ENCODE measurements around the gene PSAP. TPM values are rescaled to one million over a fixed set of nuclear protein-coding genes. Genes with fewer than 3 reads are reported as not detected.

The PSAP gene
- total RNA-seq, 4 donors from 2014 or later, result 757 to 1,009 (median 906) TPM

- no peaks in the 10 kb centered on the region for H3K27me3 ChIP-seq
- H3K4me3 ChIP-seq, result no peak overlapping the region
- WGBS, 2 donors, result 92 to 94% methylated on average over 13 to 16 of the region's 18 CpGs
- peaks cover 0 to 11% (median 0%) of the 10 kb centered on the region in 4 donors for H3K4me1 ChIP-seq
- TF ChIP-seq EP300 (IDR thresholded peaks at IDR 0.05) (no peak), POLR2A (IDR thresholded peaks at IDR 0.05) (no peak), CTCF (IDR thresholded peaks at IDR 0.05) (no peak)
- no peaks in the 10 kb centered on the region for H3K36me3 ChIP-seq
- H3K9me3 ChIP-seq, result no peaks in the 10 kb centered on the region
- DNase-seq (ENCODE audit: low spot score in 2 of 2), result no peak
- no peak overlapping the region for H3K27ac ChIP-seq
These were observed 48.1 kb downstream of the PSAP start for GRCh38 chr10:71802715-71803488.

GRCh38 chr10:71802235-71802634, 48.8 kb downstream of the PSAP start:
- 67 to 78% methylated on average over 6 of the region's 6 CpGs for WGBS, 2 donors

GRCh38 chr10:71801361-71801760, 49.7 kb downstream of the PSAP start:
- no peaks in the 10 kb centered on the region for H3K36me3 ChIP-seq
- TF ChIP-seq EP300 (IDR thresholded peaks at IDR 0.05) (no peak), POLR2A (IDR thresholded peaks at IDR 0.05) (no peak), CTCF (IDR thresholded peaks at IDR 0.05) (no peak)

More at GRCh38 chr10:71802235-71802634, 48.8 kb downstream of the PSAP start:
- TF ChIP-seq POLR2A (IDR thresholded peaks at IDR 0.05), result no peak
- TF ChIP-seq EP300 (IDR thresholded peaks at IDR 0.05), result no peak
- no peak for TF ChIP-seq CTCF (IDR thresholded peaks at IDR 0.05)
- Histone ChIP-seq H3K4me3 (no peak overlapping the region), H3K27ac (no peak overlapping the region), H3K4me1 (peaks cover 0 to 11% (median 0%) of the 10 kb centered on the region in 4 donors), H3K27me3 (no peaks in the 10 kb centered on the region), H3K36me3 (no peaks in the 10 kb centered on the region), H3K9me3 (no peaks in the 10 kb centered on the region)
- DNase-seq (ENCODE audit: low spot score in 2 of 2), result no peak

GRCh38 chr10:71799608-71800453, 51.2 kb downstream of the PSAP start:
- H3K4me1 ChIP-seq, result no peaks in the 10 kb centered on the region
- no peak for DNase-seq (ENCODE audit: low spot score in 2 of 2)
- no peaks in the 10 kb centered on the region for H3K36me3 ChIP-seq
- no peak overlapping the region for H3K4me3 ChIP-seq
- WGBS, 2 donors, result 54 to 66% methylated on average over 3 of the region's 3 CpGs
- no peak overlapping the region for H3K27ac ChIP-seq
- H3K27me3 ChIP-seq, result no peaks in the 10 kb centered on the region
- H3K9me3 ChIP-seq, result no peaks in the 10 kb centered on the region
- no peak for TF ChIP-seq POLR2A (IDR thresholded peaks at IDR 0.05)
- no peak for TF ChIP-seq EP300 (IDR thresholded peaks at IDR 0.05)
- no peak for TF ChIP-seq CTCF (IDR thresholded peaks at IDR 0.05)

More at GRCh38 chr10:71801361-71801760, 49.7 kb downstream of the PSAP start:
- H3K27ac ChIP-seq, result no peak overlapping the region
- 85 to 87% methylated on average over 9 of the region's 9 CpGs for WGBS, 2 donors
- H3K9me3 ChIP-seq, result no peaks in the 10 kb centered on the region
- no peak for DNase-seq (ENCODE audit: low spot score in 2 of 2)
- peaks cover 0 to 11% (median 0%) of the 10 kb centered on the region in 4 donors for H3K4me1 ChIP-seq
- no peak overlapping the region for H3K4me3 ChIP-seq
- no peaks in the 10 kb centered on the region for H3K27me3 ChIP-seq

- H3K9me3 ChIP-seq, result no peaks in the 10 kb centered on the region
- H3K27me3 ChIP-seq, result no peaks in the 10 kb centered on the region
- H3K4me3 ChIP-seq, result no peak overlapping the region
- H3K36me3 ChIP-seq, result no peaks in the 10 kb centered on the region
- H3K27ac ChIP-seq, result no peak overlapping the region
- no peak for DNase-seq (ENCODE audit: low spot score in 2 of 2)
- WGBS, 2 donors, result 60 to 92% methylated on average over 10 of the region's 10 CpGs
- TF ChIP-seq POLR2A (IDR thresholded peaks at IDR 0.05) (no peak), EP300 (IDR thresholded peaks at IDR 0.05) (no peak), CTCF (IDR thresholded peaks at IDR 0.05) (no peak)
- no peaks in the 10 kb centered on the region for H3K4me1 ChIP-seq
These were observed 51.9 kb downstream of the PSAP start for GRCh38 chr10:71799112-71799511.

All from tibial nerve (tissue), 4 donors.